Stimulated activated CD4-positive, alpha-beta T cell treated with anti-CD3 and anti-CD28 coated beads, Interleukin-4, amount 100 ng/mL, for 4 hours (primary cell): Measurements from ENCODE around the gene SAXO1.
"Not testable (repeated sequence)": the region's sequence is repeated elsewhere in the genome, so short reads cannot be mapped to it uniquely, and the experiment has no call there.

Source experiments
- DNase-seq, 2 experiments: peaks; one replicate each; pipeline ENCODE4 v3.0.0-alpha.2; 2020

SAXO1 gene

GRCh38 chr9:18997151-18997550 is 35.9 kb downstream of the SAXO1 start:
- no peak for DNase-seq

DNA sequence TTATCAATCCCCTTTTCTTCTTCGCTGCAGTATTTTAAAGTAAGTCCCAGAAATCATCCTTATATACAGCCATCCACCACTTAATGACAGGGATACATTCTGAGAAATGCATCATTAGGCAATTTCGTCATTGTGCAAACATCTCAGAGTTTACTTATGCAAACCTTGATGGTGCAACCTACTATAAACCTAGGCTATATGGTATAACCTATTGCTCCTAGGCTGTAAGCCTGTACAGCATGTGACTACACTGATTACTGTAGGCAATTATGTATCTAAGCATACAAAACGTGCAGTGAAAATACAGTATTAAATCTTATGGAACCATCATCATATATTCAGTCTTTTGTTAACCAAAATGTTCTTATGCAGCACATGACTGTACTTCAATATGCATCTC is 36.8 kb downstream of the SAXO1 start:
- DNase-seq, result no peak

DNA sequence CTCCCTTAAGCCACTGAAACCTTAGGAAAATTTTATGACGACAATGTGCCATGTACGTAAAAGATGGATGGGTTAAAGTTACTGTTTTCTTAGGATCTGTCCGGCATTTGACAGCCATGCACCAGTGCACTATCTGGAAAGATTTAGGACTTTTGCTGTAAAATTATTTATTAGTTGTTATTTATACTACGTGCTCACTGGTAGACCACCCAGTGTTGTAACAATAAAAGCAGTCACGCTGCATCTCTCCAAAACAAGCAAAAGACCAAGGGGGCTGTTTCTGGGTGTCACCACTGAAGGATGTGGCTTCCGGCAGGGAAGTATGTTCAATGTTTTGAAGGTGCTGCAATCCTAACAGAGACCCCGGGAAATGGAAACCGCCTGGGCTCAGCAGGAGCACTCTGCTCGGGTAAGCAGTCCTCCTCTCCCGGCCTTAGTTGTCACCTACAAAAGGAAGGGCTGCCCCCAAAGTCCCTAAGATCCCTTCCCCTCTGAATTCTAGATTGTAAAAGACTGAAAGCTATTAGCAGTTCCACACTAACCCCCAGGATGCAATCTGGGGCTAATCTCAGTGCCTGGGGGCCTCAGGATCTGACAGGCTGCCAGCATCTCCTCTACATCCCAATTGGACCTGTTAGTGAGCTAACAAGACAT is 38.6 kb downstream of the SAXO1 start:
- DNase-seq, result no peak

- not testable (repeated sequence) for DNase-seq
These were observed 41.8 kb downstream of the SAXO1 start for GRCh38 chr9:18991197-18991596.

DNA sequence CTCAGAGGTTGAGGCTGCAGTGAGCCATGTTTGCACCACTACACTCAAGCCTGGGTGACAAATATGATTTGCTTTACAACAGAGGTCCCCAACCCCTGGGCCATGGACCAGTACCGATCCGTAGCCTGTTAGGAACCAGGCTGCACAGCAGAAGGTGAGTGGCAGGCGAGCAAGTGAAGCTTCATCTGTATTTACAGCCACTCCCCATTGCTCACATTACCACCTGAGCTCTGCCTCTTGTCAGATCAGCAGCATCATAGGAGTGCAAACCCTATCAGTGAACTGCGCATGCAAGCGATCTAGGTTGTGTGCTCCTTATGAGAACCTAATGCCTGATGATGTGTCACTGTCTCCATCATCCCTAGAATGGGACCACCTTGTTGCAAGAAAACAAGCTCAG is 42.5 kb downstream of the SAXO1 start:
- DNase-seq, result no peak

- DNase-seq, result no peak
These were observed 43.1 kb downstream of the SAXO1 start for GRCh38 chr9:18989865-18990264.

DNA sequence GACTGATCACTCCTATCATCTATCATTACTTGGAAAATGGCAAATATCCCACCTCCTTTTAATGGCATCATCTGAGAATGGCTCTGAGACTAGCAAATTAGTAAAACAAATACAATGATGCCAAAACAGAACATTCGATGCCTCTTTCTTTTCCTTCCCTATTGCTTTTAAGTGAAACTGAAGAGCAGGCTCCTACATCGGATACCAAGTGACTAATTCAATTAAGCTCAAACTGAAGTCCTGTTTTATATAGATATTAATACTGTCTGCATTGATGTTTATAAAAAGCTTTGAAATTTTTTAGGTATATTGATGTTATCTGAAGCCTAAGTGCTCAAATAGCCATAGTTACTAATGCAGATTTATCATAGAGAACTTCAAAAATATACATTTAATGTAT is 43.9 kb downstream of the SAXO1 start:
- DNase-seq, result no peak

- no peak for DNase-seq
These were observed 45.0 kb downstream of the SAXO1 start for GRCh38 chr9:18988003-18988402.

DNA sequence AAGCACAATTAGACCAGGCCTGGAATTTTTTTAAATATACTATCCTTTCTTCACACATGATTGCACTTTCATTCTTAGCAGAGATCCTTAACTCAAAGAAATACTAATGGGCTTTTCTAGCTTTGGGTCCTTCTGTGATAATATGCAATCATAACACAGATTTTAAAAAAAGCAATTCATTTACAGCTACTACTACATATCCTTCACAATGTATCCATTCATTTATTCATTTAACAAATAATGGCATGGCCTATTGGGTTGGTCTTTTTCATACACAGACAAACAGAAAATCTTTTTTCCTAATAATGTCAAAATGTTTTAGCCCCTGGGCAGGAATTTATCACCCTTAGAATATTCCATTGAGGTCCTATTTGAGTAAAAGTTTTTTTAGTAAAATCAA is 47.0 kb downstream of the SAXO1 start:
- no peak for DNase-seq

GRCh38 chr9:18985464-18985951 is 47.5 kb downstream of the SAXO1 start:
- DNase-seq, result no peak

GRCh38 chr9:18982262-18982620 is 50.8 kb downstream of the SAXO1 start:
- no peak for DNase-seq

- DNase-seq, result no peak
These were observed 51.3 kb downstream of the SAXO1 start for GRCh38 chr9:18981476-18982261.

- no peak for DNase-seq
These were observed 52.8 kb downstream of the SAXO1 start for GRCh38 chr9:18980189-18980588.

GRCh38 chr9:18979367-18979766 is 53.6 kb downstream of the SAXO1 start:
- DNase-seq, result no peak

DNA sequence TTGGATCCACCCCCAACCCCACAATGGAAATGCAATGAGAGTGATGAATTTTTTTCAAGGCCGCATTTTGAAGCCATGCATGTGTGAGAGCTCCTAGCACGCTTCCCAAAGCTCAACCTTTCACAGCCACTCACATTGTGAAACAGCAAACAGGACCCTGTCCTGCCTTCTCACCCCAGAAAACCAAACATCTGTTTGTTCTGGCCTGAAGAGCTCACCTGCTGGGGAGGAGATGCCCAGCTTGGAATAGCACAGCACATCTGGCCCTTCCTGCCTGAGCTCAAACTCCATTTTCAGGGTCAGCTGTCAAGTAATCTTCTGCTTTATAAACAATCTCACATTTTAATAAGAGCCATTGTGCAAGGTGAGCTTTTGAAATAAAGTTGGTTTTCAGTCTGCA is 54.8 kb downstream of the SAXO1 start:
- DNase-seq, result no peak

- DNase-seq, result no peak
These were observed 56.1 kb downstream of the SAXO1 start for GRCh38 chr9:18976709-18977531.

DNA sequence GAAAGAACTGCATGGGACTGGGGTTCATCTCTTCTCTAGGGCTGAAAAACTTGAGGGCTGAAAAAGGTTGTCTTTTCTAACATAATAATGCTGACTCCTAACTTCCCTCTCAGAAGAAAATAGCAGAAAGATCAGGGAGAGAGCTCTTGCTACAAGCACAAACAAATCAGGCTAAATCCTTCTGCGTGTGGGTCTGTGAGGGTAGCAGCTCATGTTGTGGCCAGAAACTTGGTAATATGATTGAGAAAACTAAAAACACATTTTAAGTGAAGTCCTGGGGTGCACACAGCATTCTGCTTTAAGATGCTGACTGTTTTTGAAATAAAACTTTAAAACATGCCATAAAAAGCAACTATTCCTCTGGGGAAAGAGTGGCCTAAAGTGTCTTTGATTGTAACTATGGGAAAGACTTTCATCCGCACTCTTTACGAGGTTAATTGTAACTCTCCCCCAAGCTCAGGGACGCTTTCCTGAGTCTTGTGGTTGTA is 56.7 kb downstream of the SAXO1 start:
- no peak for DNase-seq

DNA sequence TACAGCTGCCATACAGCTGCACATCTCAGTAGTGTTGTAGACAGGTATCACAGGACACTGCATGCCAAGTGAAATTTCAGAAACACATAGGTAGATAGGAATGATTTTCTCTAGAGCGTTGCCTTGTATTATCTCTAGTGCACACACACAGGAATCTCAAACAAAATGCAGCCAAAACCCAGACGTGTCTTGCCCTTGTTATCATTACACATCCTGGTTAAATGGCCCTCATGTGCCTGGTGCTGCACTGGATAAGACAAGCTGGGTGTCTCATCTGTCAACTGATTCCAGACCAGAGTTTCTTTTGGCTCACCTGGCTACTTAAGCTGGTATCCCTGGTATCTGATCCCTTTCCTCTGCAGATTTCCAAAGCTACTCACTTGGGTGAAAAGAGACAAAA is 59.7 kb downstream of the SAXO1 start:
- DNase-seq, result no peak

DNA sequence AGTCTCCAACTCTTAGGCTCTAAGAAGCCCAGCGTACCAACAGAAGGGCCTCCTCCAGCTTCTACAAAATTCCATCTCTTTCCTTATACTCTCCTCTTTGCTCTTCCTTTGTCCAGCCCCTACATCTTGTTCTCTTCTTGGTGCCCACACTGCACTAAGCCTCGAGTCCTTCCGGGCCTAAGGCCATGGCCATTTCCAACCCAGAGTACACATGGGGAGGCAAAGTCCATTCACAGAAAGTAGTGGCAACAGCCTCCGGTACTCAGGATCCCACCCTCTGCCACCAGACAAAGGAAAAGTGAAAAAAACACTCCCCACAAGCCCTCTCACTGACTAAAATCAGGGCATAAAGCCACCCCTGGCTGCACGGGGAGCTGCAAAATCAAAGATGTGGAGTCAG is 60.3 kb downstream of the SAXO1 start:
- DNase-seq, result no peak

GRCh38 chr9:18971909-18972308 is 61.1 kb downstream of the SAXO1 start:
- DNase-seq, result no peak

GRCh38 chr9:18971404-18971803 is 61.6 kb downstream of the SAXO1 start:
- DNase-seq, result no peak

GRCh38 chr9:18970393-18970792 is 62.6 kb downstream of the SAXO1 start:
- DNase-seq, result no peak

GRCh38 chr9:18969128-18969527 is 63.9 kb downstream of the SAXO1 start:
- DNase-seq, result no peak

GRCh38 chr9:18955626-18956025 is 77.4 kb downstream of the SAXO1 start:
- no peak for DNase-seq
